Astrocyte of the spinal cord (primary cell): ENCODE data around the gene ELMOD3.

ENCODE experiments used
- DNase-seq: peaks from one replicate; pipeline ENCODE4 v3.0.0; 2011; ENCODE audit warnings: low read depth, low spot score
- H3K4me3 ChIP-seq: 2 replicates; pipeline ENCODE4 v1.5.1; 2011; ENCODE audit warnings: low read depth, mild to moderate bottlenecking, low read length, moderate library complexity
- in situ Hi-C: cut with HindIII; loops from 2 replicates; pipeline ENCODE4 v1.10.0; 2017; ENCODE audit warnings: low sequenced_read_pairs
- TF ChIP-seq, protein P1 (sequence below): IDR thresholded peaks from 2 replicates; pipeline ENCODE4 v1.5.1; 2012; ENCODE audit warnings: low read depth, mild to moderate bottlenecking, low read length, inconsistent platforms

The ELMOD3 gene

DNA sequence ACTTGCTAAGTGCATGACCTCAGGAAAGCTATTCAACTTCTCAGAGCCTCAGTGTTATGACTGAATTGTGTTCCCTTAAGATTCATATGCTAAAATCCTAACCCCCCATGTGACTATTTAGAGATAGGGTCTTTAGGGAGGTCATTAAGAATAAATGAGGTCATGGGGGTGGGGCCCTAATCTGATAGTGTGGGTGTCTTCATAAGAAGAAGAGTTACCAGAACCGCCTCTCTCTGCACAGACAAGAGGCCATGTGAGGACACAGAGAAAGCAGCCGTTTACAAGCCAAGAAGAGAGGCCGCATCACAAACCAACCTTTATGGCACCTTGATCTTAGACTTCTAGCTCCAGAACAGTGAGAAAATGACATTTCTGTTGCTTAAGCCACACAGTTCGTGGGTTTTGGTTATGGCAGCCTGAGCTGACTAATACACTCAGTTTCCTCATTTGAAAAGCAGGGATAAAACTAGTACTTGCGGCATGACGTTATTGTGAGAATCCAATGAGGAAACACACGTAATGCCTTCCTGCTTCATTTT is 73.8 kb downstream of the ELMOD3 start:
- TF ChIP-seq, protein P1, sequence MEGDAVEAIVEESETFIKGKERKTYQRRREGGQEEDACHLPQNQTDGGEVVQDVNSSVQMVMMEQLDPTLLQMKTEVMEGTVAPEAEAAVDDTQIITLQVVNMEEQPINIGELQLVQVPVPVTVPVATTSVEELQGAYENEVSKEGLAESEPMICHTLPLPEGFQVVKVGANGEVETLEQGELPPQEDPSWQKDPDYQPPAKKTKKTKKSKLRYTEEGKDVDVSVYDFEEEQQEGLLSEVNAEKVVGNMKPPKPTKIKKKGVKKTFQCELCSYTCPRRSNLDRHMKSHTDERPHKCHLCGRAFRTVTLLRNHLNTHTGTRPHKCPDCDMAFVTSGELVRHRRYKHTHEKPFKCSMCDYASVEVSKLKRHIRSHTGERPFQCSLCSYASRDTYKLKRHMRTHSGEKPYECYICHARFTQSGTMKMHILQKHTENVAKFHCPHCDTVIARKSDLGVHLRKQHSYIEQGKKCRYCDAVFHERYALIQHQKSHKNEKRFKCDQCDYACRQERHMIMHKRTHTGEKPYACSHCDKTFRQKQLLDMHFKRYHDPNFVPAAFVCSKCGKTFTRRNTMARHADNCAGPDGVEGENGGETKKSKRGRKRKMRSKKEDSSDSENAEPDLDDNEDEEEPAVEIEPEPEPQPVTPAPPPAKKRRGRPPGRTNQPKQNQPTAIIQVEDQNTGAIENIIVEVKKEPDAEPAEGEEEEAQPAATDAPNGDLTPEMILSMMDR: no peak
- no peak for DNase-seq
- in situ Hi-C loops: no loop called here
- H3K4me3 ChIP-seq: no peak overlapping the region

DNA sequence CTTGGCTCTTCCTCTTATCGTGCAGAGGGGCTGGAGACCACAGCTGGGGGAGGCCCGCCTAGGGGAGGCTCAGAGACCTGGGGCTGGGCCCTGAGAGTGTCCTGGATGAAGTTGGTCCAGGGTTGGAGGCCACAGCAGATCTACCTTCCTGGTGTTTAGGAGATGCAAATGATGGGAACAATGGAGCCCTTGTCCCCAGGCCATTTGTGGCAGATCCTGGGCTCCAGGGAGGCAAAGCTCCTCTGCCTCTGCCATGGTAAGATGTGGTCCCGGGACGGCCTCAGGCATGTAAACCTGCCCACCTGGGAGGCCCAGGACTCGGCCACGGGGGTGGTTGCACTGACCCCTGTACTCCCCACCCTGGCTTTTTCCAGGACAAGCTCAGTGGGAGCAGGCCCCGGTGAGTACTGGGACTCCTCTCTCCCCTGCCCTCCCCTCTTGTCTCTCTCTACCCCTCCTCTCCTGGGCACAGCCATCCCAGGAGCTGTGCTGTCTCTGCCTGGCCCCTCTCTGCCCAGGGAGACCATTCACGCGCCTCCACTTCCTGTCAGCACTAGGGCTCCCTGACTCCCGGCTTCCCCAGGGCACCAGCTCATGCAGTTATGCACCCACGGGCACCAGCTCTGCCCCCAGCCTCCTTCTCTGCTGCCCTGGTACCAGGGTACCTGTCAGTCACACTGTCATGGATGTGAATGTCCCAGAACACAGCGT is 74.8 kb downstream of the ELMOD3 start:
- no peak for DNase-seq
- TF ChIP-seq, protein P1: no peak
- H3K4me3 ChIP-seq: no peak overlapping the region
- in situ Hi-C loops: no loop called here

DNA sequence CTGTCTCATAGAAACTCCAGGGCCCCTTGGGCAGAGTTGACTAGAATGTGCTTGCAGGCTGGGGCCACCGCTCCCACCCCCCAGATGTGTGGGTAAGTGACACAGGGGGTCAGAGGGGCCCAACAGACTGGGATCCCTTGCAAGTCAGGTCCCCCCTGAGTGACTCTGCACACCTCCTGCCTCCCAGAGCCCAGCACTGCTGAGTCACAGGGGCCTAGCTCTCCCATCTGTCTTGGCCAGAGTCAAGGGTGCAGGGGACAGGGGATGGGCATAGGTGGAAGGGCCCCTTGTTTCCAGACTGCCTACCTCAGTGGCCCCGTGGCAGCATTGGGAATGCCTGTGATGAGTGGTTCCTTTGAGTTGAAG is 75.3 kb downstream of the ELMOD3 start:
- no peak for DNase-seq
- TF ChIP-seq, protein P1: no peak
- in situ Hi-C loops: no loop called here
- no peak overlapping the region for H3K4me3 ChIP-seq

DNA sequence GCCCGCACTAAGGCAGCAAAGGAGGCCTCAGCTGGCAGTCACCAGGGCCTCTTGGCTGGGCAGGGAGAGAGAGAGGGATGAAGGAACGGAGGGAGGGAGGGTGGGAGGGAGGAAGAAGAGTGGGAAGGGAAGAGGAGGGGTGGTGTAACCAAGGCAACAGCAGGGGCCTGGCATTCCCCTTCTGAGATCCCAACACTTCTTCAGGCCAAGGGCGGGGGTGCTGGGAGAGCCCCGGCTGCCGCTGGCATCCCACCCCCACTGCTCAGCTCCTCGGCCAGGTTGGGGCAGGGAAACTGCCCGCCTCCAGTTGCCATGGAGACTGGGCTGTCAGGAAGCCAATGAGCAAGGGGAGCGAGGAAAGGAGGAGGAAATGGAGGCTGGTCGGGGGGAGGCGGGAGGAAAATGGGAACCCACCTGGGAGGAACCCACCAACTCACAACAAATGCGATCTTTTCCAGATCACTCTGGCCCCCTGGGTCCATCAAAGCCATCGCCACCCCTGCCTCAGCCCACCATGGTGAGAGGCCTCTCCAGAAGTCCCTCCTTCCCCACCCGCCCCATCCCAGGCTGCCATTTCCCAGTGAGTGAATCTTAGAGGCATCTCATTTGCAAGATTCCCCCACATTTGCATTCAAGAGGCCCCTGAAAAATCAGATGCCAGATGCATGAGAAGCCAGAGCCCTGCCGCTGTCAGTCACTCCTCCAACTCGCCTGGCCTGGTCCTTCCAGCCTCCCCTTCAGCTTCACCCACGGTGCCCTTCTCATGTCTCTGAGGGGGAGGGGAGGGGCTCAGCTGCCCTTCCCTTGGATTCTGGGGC is 76.4 kb downstream of the ELMOD3 start:
- in situ Hi-C loops: no loop called here
- TF ChIP-seq, protein P1: no peak
- no peak overlapping the region for H3K4me3 ChIP-seq
- DNase-seq: no peak

DNA sequence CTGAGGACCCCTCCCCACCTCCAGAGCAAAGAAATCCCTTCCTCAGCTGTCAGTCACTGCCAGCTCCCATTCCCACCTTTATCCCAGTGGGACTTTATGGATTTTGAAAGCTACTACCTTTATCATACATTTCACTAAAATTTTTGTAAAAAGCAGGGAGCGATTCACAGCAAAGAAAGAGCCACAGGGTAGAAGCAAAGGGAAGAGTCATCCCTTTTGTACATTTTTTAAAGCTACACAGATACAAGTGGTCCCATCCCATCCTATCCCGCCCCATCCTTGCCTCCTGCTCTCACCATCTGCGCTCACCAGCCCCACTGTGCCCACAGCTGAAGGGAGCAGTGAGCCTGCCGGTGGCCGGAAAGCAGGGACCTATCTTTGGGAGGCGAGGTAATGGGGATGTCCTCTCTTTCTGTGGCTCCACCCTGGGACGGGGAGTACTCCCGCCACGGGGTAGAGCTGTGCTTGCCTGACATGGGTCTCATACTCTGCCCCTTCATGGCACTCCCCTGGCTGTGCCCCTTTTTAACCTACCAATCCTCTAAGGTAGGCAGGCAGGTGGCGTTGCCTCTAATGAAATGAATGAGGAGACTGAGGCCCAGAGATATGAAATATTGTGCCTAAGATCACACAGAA is 77.1 kb downstream of the ELMOD3 start:
- TF ChIP-seq, protein P1: no peak
- in situ Hi-C loops: no loop called here
- H3K4me3 ChIP-seq: no peak overlapping the region
- no peak for DNase-seq

DNA sequence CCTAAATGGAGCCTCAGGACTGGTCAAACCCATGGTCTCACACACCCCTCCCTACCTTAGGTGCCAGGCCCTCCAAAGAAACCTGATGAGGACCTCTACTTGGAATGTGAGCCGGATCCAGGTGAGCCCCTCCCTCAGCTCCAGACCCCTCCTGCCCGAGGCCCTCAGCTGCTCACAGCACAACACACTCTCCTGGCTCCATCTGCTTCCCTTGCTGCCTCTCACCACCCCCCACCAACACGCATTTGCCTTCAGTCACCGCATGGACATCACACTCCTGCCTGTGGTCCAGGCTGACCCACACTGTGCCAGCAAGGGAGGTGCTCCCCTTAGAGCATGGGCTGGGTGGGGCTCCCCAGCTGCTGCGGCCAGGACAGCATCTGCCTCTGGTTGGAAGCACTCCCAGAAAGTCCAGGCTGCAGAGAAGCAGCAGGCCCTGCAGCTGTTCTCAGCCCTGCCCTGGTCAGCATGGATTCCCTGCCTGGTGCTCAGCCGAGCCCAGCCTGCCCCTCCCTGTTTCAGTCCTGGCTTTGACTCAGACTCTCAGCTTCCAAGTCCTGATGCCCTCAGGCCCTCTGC is 79.0 kb downstream of the ELMOD3 start:
- H3K4me3 ChIP-seq: no peak overlapping the region
- peak; percentile 97 for DNase-seq
- TF ChIP-seq, protein P1: no peak
- in situ Hi-C loops: no loop called here
